ENCODE measurements around the gene ATP2A1.

GRCh38 chr16:28924762-28925385, 46.6 kb downstream of the ATP2A1 start, which contains the start of gene RABEP2:
- TF ChIP-seq, protein P1, sequence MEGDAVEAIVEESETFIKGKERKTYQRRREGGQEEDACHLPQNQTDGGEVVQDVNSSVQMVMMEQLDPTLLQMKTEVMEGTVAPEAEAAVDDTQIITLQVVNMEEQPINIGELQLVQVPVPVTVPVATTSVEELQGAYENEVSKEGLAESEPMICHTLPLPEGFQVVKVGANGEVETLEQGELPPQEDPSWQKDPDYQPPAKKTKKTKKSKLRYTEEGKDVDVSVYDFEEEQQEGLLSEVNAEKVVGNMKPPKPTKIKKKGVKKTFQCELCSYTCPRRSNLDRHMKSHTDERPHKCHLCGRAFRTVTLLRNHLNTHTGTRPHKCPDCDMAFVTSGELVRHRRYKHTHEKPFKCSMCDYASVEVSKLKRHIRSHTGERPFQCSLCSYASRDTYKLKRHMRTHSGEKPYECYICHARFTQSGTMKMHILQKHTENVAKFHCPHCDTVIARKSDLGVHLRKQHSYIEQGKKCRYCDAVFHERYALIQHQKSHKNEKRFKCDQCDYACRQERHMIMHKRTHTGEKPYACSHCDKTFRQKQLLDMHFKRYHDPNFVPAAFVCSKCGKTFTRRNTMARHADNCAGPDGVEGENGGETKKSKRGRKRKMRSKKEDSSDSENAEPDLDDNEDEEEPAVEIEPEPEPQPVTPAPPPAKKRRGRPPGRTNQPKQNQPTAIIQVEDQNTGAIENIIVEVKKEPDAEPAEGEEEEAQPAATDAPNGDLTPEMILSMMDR (IDR thresholded peaks at IDR 0.05; ENCODE audit: control extremely low read depth in 1 of 3, insufficient read depth in 1 of 3, low read depth in 1 of 3, low read length in 3 of 3): no peak
- no peak for TF ChIP-seq EP300 (IDR thresholded peaks at IDR 0.05; ENCODE audit: borderline replicate concordance in 1 of 2, low read depth in 2 of 2, low read length in 2 of 2)

Measured in H1 (cell line).